HEK293 (cell line): ENCODE measurements around the gene HEBP2.

Experiments
- CTCF ChIA-PET: fragments of 350-600 bp; formaldehyde crosslinking; extraction: SDS; loops from one replicate; lab custom pipeline; 2021; ENCODE audit warnings: antibody characterized with exemption; lab: Yijun Ruan, JAX
- POLR2A ChIA-PET: fragments of 300-600 bp; formaldehyde crosslinking; extraction: SDS; loops from one replicate; lab custom pipeline; 2020; ENCODE audit warnings: antibody characterized with exemption, inconsistent platforms; lab: Yijun Ruan, JAX
- H3K27ac ChIP-seq: fragments of 200-500 bp; sonication (Bioruptor generic); 2 replicates; pipeline ENCODE4 v1.5.1; 2014; ENCODE audit warnings: low read depth, low read length, control low read depth, inconsistent platforms; ENCODE audit errors: extremely low read depth
- H3K36me3 ChIP-seq, 2 experiments: fragments of 200-500 bp in 1 of 2; sonication (Bioruptor generic) in 1 of 2; 1 replicate in 1 of 2; 2 replicates in 1 of 2; pipeline ENCODE4 v1.5.1; 2014 to 2017; ENCODE audit warnings: inconsistent platforms in 2 of 2, low read length in 2 of 2; ENCODE audit not compliant: control insufficient read depth in 2 of 2, insufficient read depth in 1 of 2
- H3K4me1 ChIP-seq: fragments of 200-500 bp; sonication (Bioruptor generic); 2 replicates; pipeline ENCODE4 v1.5.1; 2014; ENCODE audit warnings: mild to moderate bottlenecking, low read length, inconsistent platforms; ENCODE audit not compliant: control insufficient read depth, insufficient read depth
- H3K4me3 ChIP-seq: 2 replicates; pipeline ENCODE4 v1.5.1; 2011; ENCODE audit warnings: low read depth, mild to moderate bottlenecking, control low read depth, low read length, moderate library complexity
- H3K9me3 ChIP-seq: fragments of 200-500 bp; sonication (Bioruptor generic); 2 replicates; pipeline ENCODE4 v1.5.1; 2014; ENCODE audit warnings: low read depth, low read length, inconsistent platforms; ENCODE audit not compliant: control insufficient read depth, insufficient read depth
- EGR2 ChIP-seq: fragments of 450-650 bp; formaldehyde crosslinking; IDR thresholded peaks from 2 replicates; pipeline ENCODE4 v1.5.1; 2016; ENCODE audit warnings: low read depth, missing biosample characterization, missing genetic modification characterization
- HOXA7 ChIP-seq: sonication (generic); formaldehyde crosslinking; IDR thresholded peaks from 2 replicates; pipeline ENCODE4 v1.8.1; 2022; ENCODE audit warnings: missing genetic modification reagents, borderline replicate concordance
- KLF1 ChIP-seq: fragments of 450-650 bp; formaldehyde crosslinking; IDR thresholded peaks from 2 replicates; pipeline ENCODE4 v1.5.1; 2016; ENCODE audit warnings: missing biosample characterization, missing genetic modification characterization
- PRDM6 ChIP-seq: fragments of 450-650 bp; formaldehyde crosslinking; IDR thresholded peaks from 2 replicates; pipeline ENCODE4 v1.5.1; 2017; ENCODE audit warnings: missing biosample characterization, missing genetic modification characterization
- TRIM28 ChIP-seq: IDR thresholded peaks from 2 replicates; pipeline ENCODE4 v1.6.1; 2011; ENCODE audit warnings: low read length, control low read depth, borderline replicate concordance
- ZBTB11 ChIP-seq: fragments of 450-650 bp; formaldehyde crosslinking; conservative IDR thresholded peaks from 2 replicates; pipeline ENCODE4 v1.5.1; 2016; ENCODE audit warnings: low read depth, missing biosample characterization, missing genetic modification characterization
- ZNF148 ChIP-seq: fragments of 450-650 bp; formaldehyde crosslinking; IDR thresholded peaks from 2 replicates; pipeline ENCODE4 v1.5.0; 2017; ENCODE audit warnings: missing biosample characterization, missing genetic modification characterization, borderline replicate concordance
- ZNF184 ChIP-seq: fragments of 450-650 bp; IDR thresholded peaks from 2 replicates; pipeline ENCODE4 v1.5.1; 2018; ENCODE audit warnings: missing biosample characterization, mild to moderate bottlenecking, missing genetic modification characterization
- ZNF223 ChIP-seq: fragments of 450-650 bp; formaldehyde crosslinking; IDR thresholded peaks from 2 replicates; pipeline ENCODE4 v1.5.1; 2016; ENCODE audit warnings: missing biosample characterization, missing genetic modification characterization
- ZNF37A ChIP-seq: fragments of 450-650 bp; IDR thresholded peaks from 2 replicates; pipeline ENCODE4 v1.5.1; 2018; ENCODE audit warnings: missing biosample characterization, missing genetic modification characterization
- ZNF416 ChIP-seq: fragments of 450-650 bp; formaldehyde crosslinking; IDR thresholded peaks from 2 replicates; pipeline ENCODE4 v1.5.1; 2016; ENCODE audit warnings: missing biosample characterization, missing genetic modification characterization
- ZNF623 ChIP-seq: fragments of 450-650 bp; formaldehyde crosslinking; IDR thresholded peaks from 2 replicates; pipeline ENCODE4 v1.5.1; 2016; ENCODE audit warnings: missing biosample characterization, missing genetic modification characterization
- ZNF658 ChIP-seq: fragments of 450-650 bp; formaldehyde crosslinking; IDR thresholded peaks from 2 replicates; pipeline ENCODE4; 2016; ENCODE audit warnings: missing biosample characterization, missing genetic modification characterization
- ZNF843 ChIP-seq: fragments of 450-650 bp; formaldehyde crosslinking; IDR thresholded peaks from 2 replicates; pipeline ENCODE4 v1.5.1; 2016; ENCODE audit warnings: missing biosample characterization, missing genetic modification characterization

HEBP2 gene

GRCh38 chr6:138450445-138450844 is 46.4 kb downstream of the HEBP2 start (continued):
- no peak for TF ChIP-seq PRDM6
- TF ChIP-seq ZNF148 (tag by site-specific recombination), result no peak
- no peak for TF ChIP-seq ZNF843 (tag by site-specific recombination)
- no peak for TF ChIP-seq HOXA7
- TF ChIP-seq TRIM28, result no peak
- no peak for TF ChIP-seq ZBTB11 (tag by site-specific recombination)
- TF ChIP-seq ZNF416 (tag by site-specific recombination), result no peak
- TF ChIP-seq ZNF184 (tag by site-specific recombination), result no peak

GRCh38 chr6:138451043-138451442 is 47.0 kb downstream of the HEBP2 start:
- POLR2A ChIA-PET, result no interaction called here

GRCh38 chr6:138454981-138455706 is 51.1 kb downstream of the HEBP2 start:
- POLR2A ChIA-PET, result no interaction called here
- no peak overlapping the region for H3K4me3 ChIP-seq
- TF ChIP-seq ZNF37A (tag by site-specific recombination) (no peak), ZNF223 (tag by site-specific recombination) (no peak), KLF1 (tag by site-specific recombination) (0 out of 2 replicates have a peak, but pooled peaks have one; percentile 29), ZNF658 (tag by site-specific recombination) (no peak), EGR2 (tag by site-specific recombination) (no peak)
- TF ChIP-seq, all 188 proteins: peak for 1
- H3K4me1 ChIP-seq, result no peaks in the 10 kb centered on the region
- no peaks in the 10 kb centered on the region for H3K36me3 ChIP-seq
- no peak overlapping the region for H3K27ac ChIP-seq
- H3K9me3 ChIP-seq, result no peaks in the 10 kb centered on the region
- CTCF ChIA-PET, result interaction anchor here (0.6 to 2.2 kb wide), 5 partner anchors 14 to 66 kb away, joined by 3 to 10 read pairs (median 3); no protein-coding TSS in a partner anchor

More at GRCh38 chr6:138451043-138451442, 47.0 kb downstream of the HEBP2 start:
- H3K36me3 ChIP-seq, result peaks cover 0 to 5% of the 10 kb centered on the region in 2 experiments; a peak in 2 of 3 replicates
- no peaks in the 10 kb centered on the region for H3K9me3 ChIP-seq
- H3K4me1 ChIP-seq, result no peaks in the 10 kb centered on the region
- H3K4me3 ChIP-seq, result no peak overlapping the region
- no peak overlapping the region for H3K27ac ChIP-seq
- TF ChIP-seq ZNF623 (tag by site-specific recombination) (peak; percentile 94), ZNF223 (tag by site-specific recombination) (no peak)
- CTCF ChIA-PET, result interaction anchor here (1.3 to 2.6 kb wide), 2 partner anchors 21 to 58 kb away, joined by 3 to 12 read pairs; no protein-coding TSS in a partner anchor
